ENCODE measurements around the gene FILIP1L.

GRCh38 chr3:99984668-99985067 lies 129.6 kb downstream of the FILIP1L start:
- TF ChIP-seq CTCF (IDR thresholded peaks at IDR 0.05) (no peak), POLR2A (IDR thresholded peaks at IDR 0.05) (no peak)

Data from vagina (tissue), 2 donors.